ENCODE data around the gene LARP1.
A peak's percentile ranks its signal among the peaks of the same experiment; 100 is the strongest.

LARP1 gene

GRCh38 chr5:154858297-154858971 is 103.3 kb downstream of the LARP1 start, which contains the start of gene CNOT8:
Gene CNOT8 (plus strand): TSS chr5:154858627. CDS start chr5:154863279, 4,652 bp downstream.
- DNase-seq (ENCODE audit: low spot score) = peak; percentile 100

GRCh38 chr5:154858972-154859871 is 104.0 kb downstream of the LARP1 start:
- DNase-seq (ENCODE audit: low spot score) = no peak

DNA sequence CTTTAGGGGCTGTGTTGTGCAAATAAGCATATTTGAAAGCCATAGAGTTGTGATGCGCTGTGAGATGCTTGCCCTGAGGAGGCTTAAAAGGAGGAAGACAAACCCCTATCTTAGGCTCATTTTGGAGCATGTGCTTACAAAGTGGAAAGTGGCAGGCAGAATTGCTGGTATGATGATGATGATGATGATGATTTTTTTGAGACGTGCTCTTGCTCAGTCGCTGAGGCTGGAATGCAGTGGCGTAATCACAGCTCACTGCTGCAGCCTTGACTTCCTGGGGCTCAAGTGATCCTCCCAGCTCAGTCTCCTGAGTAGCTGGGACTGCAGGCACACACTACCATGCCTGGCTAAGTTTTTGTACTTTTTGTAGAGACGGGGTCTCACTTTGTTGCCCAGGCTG is 104.9 kb downstream of the LARP1 start:
- no peak for DNase-seq (ENCODE audit: low spot score)

DNA sequence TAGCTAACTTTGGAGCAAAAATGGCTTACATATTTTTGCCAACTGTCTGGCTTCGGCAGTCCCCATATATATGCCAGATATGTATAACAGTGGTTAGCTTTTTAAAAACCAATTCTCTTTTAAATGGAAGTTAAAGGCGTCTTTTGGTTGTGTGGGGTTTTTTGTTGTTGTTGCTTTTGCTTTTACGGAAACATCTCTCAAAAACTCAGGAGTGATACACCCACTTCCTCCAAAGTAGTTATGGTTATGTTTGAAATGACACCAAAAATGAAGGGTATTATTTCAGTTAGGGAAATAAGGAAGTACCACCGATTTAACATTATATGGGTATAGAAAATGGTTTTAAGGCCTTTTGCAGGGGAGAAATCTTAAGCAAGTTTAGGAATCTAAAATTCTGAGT is 105.6 kb downstream of the LARP1 start:
- no peak for DNase-seq (ENCODE audit: low spot score)

GRCh38 chr5:154861946-154862345 is 106.8 kb downstream of the LARP1 start:
- DNase-seq (ENCODE audit: low spot score) = no peak

DNA sequence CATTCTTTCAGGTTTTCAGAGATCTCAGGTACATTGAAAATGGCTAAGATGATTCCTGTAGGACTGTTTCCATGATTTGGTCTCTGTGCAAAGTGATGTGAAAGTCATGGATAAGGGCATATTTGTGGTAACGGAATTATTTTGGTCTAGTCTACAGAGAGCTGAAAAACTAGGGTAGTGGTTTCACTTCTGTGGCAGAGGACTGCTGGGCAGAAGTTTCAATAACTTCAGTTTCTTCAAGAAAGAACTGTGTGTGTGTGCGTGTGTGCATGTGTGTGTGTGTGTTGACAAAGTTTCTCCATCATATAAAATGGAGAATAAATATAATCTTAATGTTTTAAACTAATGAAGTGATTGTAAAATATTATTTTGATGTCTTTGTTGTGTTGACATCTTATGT is 107.6 kb downstream of the LARP1 start:
- no peak for DNase-seq (ENCODE audit: low spot score)

DNA sequence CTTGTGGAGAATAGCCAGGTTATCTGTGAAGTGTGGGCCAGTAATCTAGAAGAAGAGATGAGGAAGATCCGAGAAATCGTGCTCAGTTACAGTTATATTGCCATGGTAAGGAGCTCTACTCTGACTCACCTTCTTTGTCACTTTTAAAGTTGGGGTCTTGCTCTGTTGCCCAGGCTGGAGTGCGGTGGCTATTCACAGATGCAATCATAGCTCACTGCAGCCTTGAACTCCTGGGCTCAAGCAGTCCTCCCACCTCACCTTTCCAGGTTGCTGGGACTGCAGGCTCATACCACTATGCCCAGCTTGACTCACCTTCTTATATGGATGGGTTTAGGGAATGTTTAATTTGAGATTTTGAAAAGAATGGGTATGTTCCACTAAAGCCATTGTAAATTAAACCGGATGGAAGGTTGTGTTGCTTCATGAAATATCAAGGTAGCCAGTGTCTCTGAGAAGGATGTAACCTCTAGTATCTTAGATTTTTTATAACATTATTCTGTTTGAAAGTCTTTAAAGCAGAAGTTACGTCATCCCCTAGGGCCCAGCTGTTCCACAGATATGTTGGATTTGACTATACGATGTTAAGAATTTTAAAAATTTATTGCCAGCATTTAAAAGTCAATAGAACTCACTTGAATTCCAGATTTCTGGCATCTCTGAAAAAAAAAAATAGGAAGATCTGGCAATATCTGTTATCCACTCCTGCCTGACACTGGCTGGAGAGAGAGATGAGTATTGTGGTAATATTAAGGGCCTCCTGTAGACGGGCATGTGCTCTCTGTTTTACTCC is 108.3 kb downstream of the LARP1 start:
- no peak for DNase-seq (ENCODE audit: low spot score)

GRCh38 chr5:154865466-154866184 is 110.4 kb downstream of the LARP1 start:
- DNase-seq (ENCODE audit: low spot score) = no peak

- no peak for DNase-seq (ENCODE audit: low spot score)
Observed at GRCh38 chr5:154866841-154867240, 111.7 kb downstream of the LARP1 start.
